ENCODE results near the gene CUTC. TPM values are rescaled to one million over a fixed set of nuclear protein-coding genes. Genes with fewer than 3 reads are reported as not detected.
A peak's percentile ranks its signal among the peaks of the same experiment; 100 is the strongest.

Gene CUTC
- total RNA-seq, 1 donor from 2014 or later: 8.4 TPM

DNA sequence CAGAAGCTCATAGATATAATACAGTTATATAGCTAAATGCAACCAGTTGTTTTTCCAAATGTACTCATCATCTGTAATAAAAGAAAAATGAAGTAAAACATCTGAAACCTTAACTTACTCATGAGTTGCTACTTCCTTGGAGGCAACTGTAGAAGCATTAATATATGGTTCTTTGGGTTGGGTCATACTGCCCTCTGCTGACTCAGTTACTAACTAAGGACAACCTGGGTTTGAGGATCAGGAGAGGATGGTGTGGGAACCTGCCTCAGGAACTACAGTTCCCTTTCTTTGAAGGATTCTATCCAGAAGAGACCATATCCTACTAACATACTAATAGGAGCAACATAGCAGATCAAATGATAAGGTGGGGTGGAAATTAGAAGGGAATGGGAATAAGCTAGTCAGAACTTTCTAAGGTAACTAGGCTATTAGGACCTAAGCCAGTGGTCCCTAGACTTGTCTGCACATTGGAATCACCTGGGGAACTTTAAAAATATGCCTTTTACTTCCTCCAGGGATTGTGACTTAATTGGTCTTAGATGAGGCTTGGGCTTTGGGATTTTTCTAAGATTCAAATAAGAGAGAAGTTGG is 20.8 kb upstream of the CUTC start:
- TF ChIP-seq, protein P1, sequence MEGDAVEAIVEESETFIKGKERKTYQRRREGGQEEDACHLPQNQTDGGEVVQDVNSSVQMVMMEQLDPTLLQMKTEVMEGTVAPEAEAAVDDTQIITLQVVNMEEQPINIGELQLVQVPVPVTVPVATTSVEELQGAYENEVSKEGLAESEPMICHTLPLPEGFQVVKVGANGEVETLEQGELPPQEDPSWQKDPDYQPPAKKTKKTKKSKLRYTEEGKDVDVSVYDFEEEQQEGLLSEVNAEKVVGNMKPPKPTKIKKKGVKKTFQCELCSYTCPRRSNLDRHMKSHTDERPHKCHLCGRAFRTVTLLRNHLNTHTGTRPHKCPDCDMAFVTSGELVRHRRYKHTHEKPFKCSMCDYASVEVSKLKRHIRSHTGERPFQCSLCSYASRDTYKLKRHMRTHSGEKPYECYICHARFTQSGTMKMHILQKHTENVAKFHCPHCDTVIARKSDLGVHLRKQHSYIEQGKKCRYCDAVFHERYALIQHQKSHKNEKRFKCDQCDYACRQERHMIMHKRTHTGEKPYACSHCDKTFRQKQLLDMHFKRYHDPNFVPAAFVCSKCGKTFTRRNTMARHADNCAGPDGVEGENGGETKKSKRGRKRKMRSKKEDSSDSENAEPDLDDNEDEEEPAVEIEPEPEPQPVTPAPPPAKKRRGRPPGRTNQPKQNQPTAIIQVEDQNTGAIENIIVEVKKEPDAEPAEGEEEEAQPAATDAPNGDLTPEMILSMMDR (IDR thresholded peaks at IDR 0.05; ENCODE audit: insufficient read depth, low read length, poor library complexity, severe bottlenecking): peak; percentile 67
- no peaks in the 10 kb centered on the region for H3K27me3 ChIP-seq (ENCODE audit: control insufficient read depth, insufficient read depth, low read length)
- no peaks in the 10 kb centered on the region for H3K36me3 ChIP-seq (ENCODE audit: control insufficient read depth, insufficient read depth, low read length)
- H3K4me3 ChIP-seq (ENCODE audit: low read depth, low read length): no peak overlapping the region
- no peak for DNase-seq (ENCODE audit: low read depth)

DNA sequence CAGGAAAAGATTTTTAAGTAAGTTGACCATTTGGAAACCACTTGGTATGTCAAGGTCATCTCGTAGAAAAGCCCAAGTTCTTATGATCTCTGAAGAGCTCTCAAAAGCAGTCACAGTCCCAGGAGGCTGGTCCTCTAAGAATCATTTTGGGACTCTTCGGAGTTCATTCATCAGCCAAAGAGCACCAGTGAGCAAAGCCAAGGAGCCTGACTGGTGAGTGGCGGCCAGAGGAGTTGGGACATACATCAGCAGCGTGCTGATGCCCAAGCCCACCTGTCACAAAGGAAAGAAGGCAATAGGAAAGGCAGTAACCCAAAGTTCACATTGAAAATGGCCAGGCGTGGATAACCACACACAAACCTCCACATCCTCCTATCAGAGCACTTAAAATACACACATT is 17.6 kb upstream of the CUTC start:
- no peaks in the 10 kb centered on the region for H3K36me3 ChIP-seq (ENCODE audit: control insufficient read depth, insufficient read depth, low read length)
- no peaks in the 10 kb centered on the region for H3K27me3 ChIP-seq (ENCODE audit: control insufficient read depth, insufficient read depth, low read length)
- TF ChIP-seq, protein P1 (IDR thresholded peaks at IDR 0.05; ENCODE audit: insufficient read depth, low read length, poor library complexity, severe bottlenecking): no peak
- DNase-seq (ENCODE audit: low read depth): no peak
- no peak overlapping the region for H3K4me3 ChIP-seq (ENCODE audit: low read depth, low read length)

GRCh38 chr10:99720387-99720786 is 11.6 kb upstream of the CUTC start:
- no peaks in the 10 kb centered on the region for H3K36me3 ChIP-seq (ENCODE audit: control insufficient read depth, insufficient read depth, low read length)
- no peaks in the 10 kb centered on the region for H3K27me3 ChIP-seq (ENCODE audit: control insufficient read depth, insufficient read depth, low read length)
- DNase-seq (ENCODE audit: low read depth): no peak
- TF ChIP-seq, protein P1 (IDR thresholded peaks at IDR 0.05; ENCODE audit: insufficient read depth, low read length, poor library complexity, severe bottlenecking): no peak
- H3K4me3 ChIP-seq (ENCODE audit: low read depth, low read length): no peak overlapping the region

DNA sequence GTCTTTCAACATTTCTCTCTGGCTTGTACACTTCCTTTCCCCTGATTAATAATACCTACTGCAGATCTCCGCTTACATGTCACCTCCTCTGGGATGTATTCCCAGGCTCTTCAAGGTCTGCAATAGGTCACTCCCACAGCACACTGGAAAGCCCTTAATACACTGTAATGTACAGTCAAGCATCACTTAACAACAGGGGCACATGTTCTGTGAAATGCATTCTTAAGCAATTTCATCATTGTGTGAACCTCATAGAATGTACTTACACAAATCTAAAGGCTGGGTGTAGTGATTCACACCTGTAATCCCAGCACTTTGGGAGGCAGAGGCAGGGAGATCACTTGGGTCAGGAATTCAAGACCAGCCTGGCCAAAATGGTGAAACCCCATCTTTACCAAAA is 2.0 kb upstream of the CUTC start:
- Histone ChIP-seq H3K4me3 (ENCODE audit: low read depth, low read length) (no peak overlapping the region), H3K27me3 (ENCODE audit: control insufficient read depth, insufficient read depth, low read length) (no peaks in the 10 kb centered on the region), H3K36me3 (ENCODE audit: control insufficient read depth, insufficient read depth, low read length) (peaks cover 4% of the 10 kb centered on the region)
- DNase-seq (ENCODE audit: low read depth): peak; percentile 87
- TF ChIP-seq, protein P1 (IDR thresholded peaks at IDR 0.05; ENCODE audit: insufficient read depth, low read length, poor library complexity, severe bottlenecking): no peak

GRCh38 chr10:99731306-99732032 is 565 bp upstream of the CUTC start:
- H3K36me3 ChIP-seq (ENCODE audit: control insufficient read depth, insufficient read depth, low read length): peaks cover 4% of the 10 kb centered on the region
- no peaks in the 10 kb centered on the region for H3K27me3 ChIP-seq (ENCODE audit: control insufficient read depth, insufficient read depth, low read length)
- H3K4me3 ChIP-seq (ENCODE audit: low read depth, low read length): peak overlapping the region; percentile 73
- TF ChIP-seq, protein P1 (IDR thresholded peaks at IDR 0.05; ENCODE audit: insufficient read depth, low read length, poor library complexity, severe bottlenecking): no peak
- DNase-seq (ENCODE audit: low read depth): no peak

Measured in kidney epithelial cell (primary cell).